HT1080 (cell line): ENCODE data around the gene TGFBR3. TPM values are rescaled to one million over a fixed set of nuclear protein-coding genes. Genes with fewer than 3 reads are reported as not detected.

Experiments used
- DNase-seq: peaks from one replicate; pipeline ENCODE4 v3.0.0-alpha.2; 2015; ENCODE audit warnings: low read depth
- total RNA-seq: library from RNA; depleted of rRNA; stranded (reverse); fragments of >200 nt; shearing (Covaris generic); gene quantifications from 2 replicates; pipeline ENCODE4 v1.2.3, GENCODE V29; 2014

The TGFBR3 gene
- total RNA-seq, 1 experiment from 2014 or later, result 12.0 TPM

GRCh38 chr1:91717839-91718238 is 168.1 kb downstream of the TGFBR3 start:
- no peak for DNase-seq

DNA sequence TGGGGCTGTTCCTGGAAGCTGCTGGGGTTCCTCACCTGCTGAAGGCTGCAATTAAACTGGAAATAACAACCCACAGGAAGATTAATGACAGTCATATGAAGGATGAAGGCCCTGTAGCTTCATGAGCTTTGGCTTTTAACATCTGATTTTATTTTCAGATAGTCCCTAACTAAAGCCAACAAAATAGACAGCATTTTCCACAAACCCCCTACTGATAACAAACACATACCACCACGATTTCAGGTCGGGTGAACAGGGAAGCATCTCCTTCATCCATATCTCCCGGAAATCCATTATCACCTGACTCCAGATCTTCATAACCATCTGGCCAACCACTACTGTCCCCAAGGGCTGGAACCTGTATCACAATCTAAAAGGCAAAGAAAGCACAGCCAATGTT is 169.6 kb downstream of the TGFBR3 start:
- no peak for DNase-seq

DNA sequence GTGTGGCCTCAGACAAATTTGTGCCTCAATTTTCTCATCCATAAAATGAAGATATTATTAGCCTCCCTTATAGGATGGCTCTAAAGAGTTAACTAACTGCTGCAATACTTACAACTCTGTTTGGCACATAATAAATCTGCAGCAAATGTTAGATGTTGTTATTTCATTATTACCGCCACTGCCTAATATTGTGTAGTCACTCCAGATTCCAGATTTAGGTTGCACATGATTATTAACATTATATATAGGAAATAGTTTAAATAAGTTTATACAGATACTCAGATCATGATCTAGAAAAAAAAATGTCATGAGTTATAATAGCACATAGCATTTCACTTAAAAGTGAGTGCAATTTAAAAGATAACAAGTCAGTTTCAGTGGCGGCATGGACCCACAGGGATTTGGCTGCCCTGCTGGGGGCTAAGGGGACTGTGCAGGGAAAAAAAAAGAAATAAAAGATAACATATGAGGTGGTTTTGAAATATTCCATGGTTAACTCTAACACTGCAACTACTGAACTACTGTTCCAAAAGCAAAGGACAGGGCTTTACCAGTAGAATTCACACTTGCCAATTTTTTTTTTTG is 170.4 kb downstream of the TGFBR3 start:
- no peak for DNase-seq

DNA sequence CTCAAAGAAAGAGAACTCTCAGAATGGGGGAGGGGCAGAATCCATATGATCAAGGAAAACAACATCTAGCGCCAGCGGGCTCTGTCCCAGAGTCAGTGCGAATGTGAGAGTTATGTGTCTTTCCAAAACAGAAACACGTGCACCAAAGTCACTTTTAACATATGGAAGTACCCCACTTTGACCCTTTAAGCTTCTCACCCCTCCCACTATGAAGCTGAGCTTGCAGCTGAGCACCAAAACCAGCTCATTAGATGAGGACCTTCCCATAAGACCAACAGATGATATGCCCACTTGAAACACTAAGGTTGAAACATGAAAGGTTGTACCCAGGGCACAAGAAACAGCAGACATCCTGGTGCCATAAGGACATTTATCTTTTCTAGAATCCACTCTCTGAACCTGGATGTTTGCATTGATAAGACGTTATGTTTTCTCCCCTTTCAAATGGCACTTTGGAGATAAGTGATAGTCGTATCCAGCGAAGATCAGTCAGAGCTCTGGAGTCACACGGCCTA is 171.0 kb downstream of the TGFBR3 start:
- DNase-seq, result no peak

DNA sequence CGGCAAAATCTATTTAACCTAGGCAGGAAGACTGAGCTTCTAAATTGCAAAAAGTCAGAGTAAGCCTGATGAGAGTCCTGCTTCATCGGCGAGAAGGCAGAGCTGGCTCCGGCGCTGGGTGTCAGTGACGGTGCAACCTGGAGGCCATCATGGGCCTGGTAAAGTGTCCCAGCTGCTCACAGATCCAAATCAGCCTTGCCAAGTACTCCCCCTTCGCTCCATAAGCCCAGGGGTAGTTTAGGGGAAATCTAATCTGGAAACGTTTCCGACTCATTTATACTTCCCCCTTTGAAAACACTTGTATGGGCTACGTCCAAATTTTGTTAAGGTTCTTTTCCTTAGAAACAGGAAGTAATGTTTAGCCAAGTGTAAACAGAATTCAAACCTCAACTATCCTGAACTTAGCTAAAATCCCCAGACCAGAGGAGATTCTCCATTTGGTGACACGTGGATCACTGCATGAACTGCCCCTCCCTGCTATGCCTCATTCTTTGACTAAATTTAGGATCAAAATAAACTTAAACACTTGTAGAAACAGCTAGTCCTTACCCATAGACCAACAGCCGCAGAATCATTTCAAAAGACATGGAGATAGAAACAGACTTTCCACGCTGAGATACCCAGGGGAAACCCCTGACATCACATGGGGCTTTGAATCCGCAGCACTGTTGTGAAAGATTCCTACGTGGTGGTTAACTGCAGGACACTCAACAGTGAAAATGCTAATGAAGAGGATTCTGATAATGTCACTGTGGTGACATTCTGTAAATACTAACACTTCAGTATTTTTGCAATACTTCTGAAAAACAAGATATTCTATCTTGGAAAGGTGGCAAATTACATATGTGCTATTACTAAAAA is 172.7 kb downstream of the TGFBR3 start:
- no peak for DNase-seq

GRCh38 chr1:91712393-91712792 is 173.6 kb downstream of the TGFBR3 start:
- DNase-seq, result no peak

DNA sequence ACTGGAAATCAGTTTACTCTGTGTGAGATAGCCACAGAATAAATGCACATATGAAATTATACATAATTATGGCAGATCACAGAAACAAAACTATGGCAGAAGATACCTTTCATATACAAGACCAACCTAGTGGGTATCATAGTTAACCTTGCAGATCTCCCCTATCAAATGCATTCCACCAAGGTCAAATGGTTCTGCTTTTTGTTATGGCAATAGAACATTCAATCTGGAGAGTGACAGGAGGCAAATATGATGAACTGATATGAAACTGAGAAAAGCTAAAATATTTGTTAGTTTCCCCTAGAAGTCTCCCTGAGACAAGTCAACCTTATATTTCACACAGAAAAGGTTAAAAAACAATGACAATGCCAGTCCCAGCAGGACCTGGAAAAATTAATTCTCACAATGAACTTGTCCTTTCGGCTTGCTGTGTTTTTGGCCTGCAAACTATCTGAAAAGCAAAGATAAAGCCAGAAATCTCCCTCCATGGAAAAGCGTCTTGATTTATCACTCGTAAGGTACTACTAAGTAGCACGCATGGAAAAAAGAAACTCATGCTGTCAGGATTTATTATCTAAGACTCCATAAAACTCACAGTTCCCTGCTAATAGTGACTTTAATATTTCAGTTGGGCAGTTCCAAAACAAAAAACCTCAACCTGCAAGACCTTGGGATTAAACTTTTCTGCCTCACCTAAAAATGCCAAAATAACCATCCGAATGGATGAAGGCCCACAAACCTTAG is 174.3 kb downstream of the TGFBR3 start:
- no peak for DNase-seq

DNA sequence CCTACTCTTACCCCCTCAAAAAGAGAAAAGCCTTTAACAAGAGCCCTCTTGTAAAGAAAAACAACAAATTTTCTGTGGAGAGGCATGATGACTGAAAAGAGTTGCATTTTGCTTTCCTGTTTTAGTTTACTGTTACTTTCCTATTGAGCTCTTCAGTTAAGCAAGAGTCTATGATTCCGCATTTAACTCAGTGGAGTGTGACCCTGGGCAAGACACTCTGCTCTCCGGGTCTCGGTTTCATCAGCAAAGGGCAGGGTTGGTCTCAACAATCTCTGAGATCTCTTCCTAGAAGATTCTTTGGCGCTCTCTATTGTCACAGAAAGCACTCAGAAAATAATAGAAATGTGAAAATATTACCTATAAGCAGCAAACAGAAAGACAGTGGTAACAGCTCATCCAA is 175.7 kb downstream of the TGFBR3 start:
- DNase-seq, result no peak

GRCh38 chr1:91708691-91709090 is 177.3 kb downstream of the TGFBR3 start:
- no peak for DNase-seq

GRCh38 chr1:91707890-91708218 is 178.1 kb downstream of the TGFBR3 start:
- DNase-seq, result no peak

DNA sequence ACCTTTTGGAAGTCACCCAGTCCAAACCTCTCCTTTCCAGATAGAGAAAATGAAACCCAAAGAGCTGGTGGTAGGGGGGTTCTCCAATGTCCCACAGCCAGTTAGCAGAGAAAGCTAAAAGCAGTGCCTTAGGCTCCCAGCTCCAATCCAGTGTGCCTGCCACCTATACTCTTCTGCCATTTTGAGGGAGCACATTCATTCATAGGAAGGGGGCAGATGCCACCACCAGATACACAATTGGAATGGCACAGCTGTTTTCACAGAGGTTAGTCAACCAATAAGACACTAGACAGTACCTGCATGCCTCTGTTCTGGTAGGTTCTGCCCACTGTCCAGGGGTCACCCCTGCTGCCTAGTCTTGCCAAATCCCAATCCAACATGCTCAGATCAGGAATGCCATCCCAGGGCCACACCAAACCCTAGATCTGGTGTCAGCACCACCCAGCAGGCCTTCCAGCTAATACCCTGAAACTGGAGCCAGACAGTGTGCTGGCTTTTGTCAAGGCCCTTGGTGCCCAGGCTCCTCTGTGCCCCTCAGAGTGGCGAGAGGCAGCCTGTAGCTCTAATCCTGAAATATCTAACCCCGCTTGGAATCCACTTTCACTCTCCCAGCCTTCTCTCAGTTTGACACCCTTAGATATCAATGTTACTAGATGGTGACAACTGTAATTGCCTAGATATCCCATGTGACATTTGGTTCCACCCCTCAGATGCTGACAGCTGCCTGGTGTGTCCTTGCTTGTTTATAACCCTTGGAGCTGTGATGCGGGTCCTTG is 178.6 kb downstream of the TGFBR3 start:
- no peak for DNase-seq

- DNase-seq, result no peak
Observed at GRCh38 chr1:91706140-91706957, 179.6 kb downstream of the TGFBR3 start.

DNA sequence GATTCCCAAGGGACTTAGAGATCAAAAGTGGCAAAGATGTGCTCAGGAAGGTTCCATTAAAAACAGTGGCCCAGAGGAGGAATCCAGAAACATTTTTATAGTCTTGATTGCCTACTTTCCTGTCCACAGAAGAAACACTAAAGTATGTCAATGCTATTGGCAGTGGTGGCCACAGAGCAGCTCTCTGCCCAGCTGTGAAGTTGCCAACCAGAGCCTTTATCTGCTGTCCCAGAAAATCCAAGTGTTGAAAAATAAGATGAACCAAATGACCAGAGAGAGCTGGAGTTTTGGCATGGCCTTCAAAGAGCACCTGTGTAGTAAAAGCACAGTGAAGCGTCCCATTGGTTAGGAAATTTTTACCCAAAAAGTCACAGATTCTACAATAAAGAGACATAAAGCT is 181.2 kb downstream of the TGFBR3 start:
- DNase-seq, result no peak

DNA sequence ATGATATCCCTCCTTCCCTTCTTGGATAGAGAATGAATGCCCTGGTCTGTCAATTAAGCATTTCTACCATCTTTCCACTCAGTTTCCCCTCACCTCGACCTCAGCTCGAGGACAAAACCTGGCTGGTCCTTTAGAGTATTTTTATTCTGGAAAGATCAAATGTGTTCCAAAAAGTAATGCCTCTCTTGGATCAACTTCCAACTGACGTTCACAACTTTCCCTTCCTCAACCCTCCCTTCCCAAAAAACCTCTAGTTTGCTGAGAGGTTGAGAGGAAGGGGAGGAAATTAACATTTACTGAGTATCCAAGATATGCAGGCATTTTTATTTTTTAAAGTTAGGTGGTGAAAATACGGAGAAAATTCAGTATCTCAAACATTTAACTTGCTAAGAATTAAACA is 182.9 kb downstream of the TGFBR3 start:
- no peak for DNase-seq

- DNase-seq, result no peak
Observed at GRCh38 chr1:91701472-91701869, 184.5 kb downstream of the TGFBR3 start.

DNA sequence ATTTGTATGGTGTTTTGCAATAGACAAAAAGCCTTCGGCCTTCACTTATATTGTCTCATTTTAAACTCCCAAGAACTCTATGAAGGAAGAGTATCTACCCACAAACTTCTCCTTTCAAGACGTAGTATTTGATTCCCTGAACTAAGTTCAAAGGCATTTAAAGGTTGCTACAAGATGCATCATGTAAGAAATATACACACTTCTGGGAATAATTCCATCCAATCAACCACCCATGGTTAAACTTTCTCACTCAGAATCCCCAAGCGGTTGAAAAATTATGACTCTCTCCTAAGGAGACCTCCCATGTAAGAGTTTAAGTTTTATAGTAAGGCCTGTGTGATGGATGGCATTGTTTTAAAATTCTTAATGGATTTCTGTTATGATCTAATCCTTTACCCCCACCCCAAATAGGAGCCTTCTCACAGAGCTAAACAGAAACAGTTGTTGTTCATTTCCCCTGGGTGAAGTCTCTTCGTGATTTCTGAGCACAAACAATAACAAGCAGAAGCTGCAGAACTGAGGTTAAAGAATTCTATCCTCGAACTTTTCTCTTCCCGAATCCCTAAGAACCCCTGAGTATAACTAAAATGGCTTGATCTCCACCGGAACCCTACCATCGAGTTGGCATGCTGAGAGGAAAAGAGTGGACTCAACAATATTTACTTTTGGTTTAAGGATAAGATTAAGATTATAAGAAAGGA is 185.0 kb downstream of the TGFBR3 start:
- DNase-seq, result no peak

DNA sequence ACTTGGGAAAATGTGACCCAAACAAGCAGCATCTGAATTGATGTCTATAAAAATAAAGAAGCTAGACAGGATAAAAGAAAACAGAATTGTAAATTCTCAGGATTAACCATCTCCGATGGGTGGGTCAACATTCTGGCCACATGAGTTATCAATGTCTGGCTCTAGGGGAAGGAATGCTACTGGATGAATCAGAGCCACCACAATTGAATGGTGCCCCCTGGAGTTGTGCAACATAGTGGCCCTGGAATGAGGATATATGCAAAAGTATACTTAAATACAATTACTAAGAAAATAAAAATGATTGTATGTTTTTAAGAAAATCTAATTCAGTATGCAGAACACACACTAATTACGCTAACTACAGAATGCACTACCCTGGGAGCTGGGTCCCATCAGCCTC is 185.6 kb downstream of the TGFBR3 start:
- peak; percentile 33 for DNase-seq

- no peak for DNase-seq
Observed at GRCh38 chr1:91699339-91699974, 186.5 kb downstream of the TGFBR3 start.

GRCh38 chr1:91697861-91698260 is 188.1 kb downstream of the TGFBR3 start:
- DNase-seq, result no peak
